SK-N-SH treated with all-trans-retinoic acid at 6 μM for 48 hours (cell line): Measurements from ENCODE around the gene STAT6.

Experiments
- ARNTL ChIP-seq: fragments of 450-650 bp; formaldehyde crosslinking; IDR thresholded peaks from 2 replicates; pipeline ENCODE4 v1.5.0; 2020; ENCODE audit warnings: low read depth, mild to moderate bottlenecking, moderate library complexity, borderline replicate concordance
- CREB5 ChIP-seq: fragments of 250-450 bp; sonication (Bioruptor Pico); IDR thresholded peaks from 2 replicates; pipeline ENCODE4 v1.5.1; 2020; ENCODE audit warnings: low read depth, mild to moderate bottlenecking, moderate library complexity
- CSRNP3 ChIP-seq: fragments of 250-450 bp; sonication (Bioruptor Pico); IDR thresholded peaks from 2 replicates; pipeline ENCODE4 v1.5.1; 2021; ENCODE audit warnings: mild to moderate bottlenecking, moderate library complexity
- ISL1 ChIP-seq: fragments of 250-450 bp; sonication (Bioruptor Pico); IDR thresholded peaks from 2 replicates; pipeline ENCODE4 v2.1.2; 2022; ENCODE audit warnings: mild to moderate bottlenecking, moderate library complexity
- OSR1 ChIP-seq: fragments of 250-450 bp; sonication (Bioruptor Pico); IDR thresholded peaks from 2 replicates; pipeline ENCODE4 v1.8.0; 2022; ENCODE audit warnings: moderate library complexity, mild to moderate bottlenecking, inconsistent platforms
- PATZ1 ChIP-seq: fragments of 250-450 bp; sonication (Bioruptor Pico); IDR thresholded peaks from 2 replicates; pipeline ENCODE4 v1.8.0; 2020; ENCODE audit warnings: mild to moderate bottlenecking, moderate library complexity, borderline replicate concordance
- SNAI2 ChIP-seq: fragments of 250-450 bp; sonication (Bioruptor Pico); IDR thresholded peaks from 2 replicates; pipeline ENCODE4 v1.5.0; 2020; ENCODE audit warnings: mild to moderate bottlenecking, moderate library complexity
- TCF4 ChIP-seq: fragments of 250-450 bp; sonication (Bioruptor Pico); IDR thresholded peaks from 2 replicates; pipeline ENCODE4 v1.8.0; 2021; ENCODE audit warnings: mild to moderate bottlenecking, moderate library complexity, borderline replicate concordance
- TOX ChIP-seq: fragments of 250-450 bp; sonication (Bioruptor Pico); IDR thresholded peaks from 2 replicates; pipeline ENCODE4 v1.8.0; 2021; ENCODE audit warnings: mild to moderate bottlenecking, moderate library complexity, borderline replicate concordance
- ZC3H10 ChIP-seq: fragments of 250-450 bp; sonication (Bioruptor Pico); IDR thresholded peaks from 2 replicates; pipeline ENCODE4 v1.5.1; 2021; ENCODE audit warnings: mild to moderate bottlenecking, moderate library complexity
- ZNF565 ChIP-seq: fragments of 450-650 bp; formaldehyde crosslinking; conservative IDR thresholded peaks from 2 replicates; pipeline ENCODE4 v1.5.0; 2020; ENCODE audit warnings: low read depth, mild to moderate bottlenecking, moderate library complexity

- TF ChIP-seq CSRNP3 (CRISPR knock-in tag) (no peak), PATZ1 (no peak), ZC3H10 (CRISPR knock-in tag) (no peak), ARNTL (no peak), ISL1 (CRISPR knock-in tag) (no peak), SNAI2 (CRISPR knock-in tag) (no peak), TCF4 (CRISPR knock-in tag) (no peak), TOX (CRISPR knock-in tag) (no peak), ZNF565 (CRISPR knock-in tag) (no peak), CREB5 (no peak), OSR1 (CRISPR knock-in tag) (no peak)
Measured at GRCh38 chr12:57099766-57100165, 11.4 kb downstream of the STAT6 start.
